CD4-positive, alpha-beta T cell treated with Interferon alpha-2 for 1 hour (primary cell): Measurements from ENCODE around the gene TMEM248.
"Not testable (repeated sequence)": the region's sequence is repeated elsewhere in the genome, so short reads cannot be mapped to it uniquely, and the experiment has no call there.

ENCODE experiments used
- DNase-seq, 2 donors: peaks; one replicate each; pipeline ENCODE4 v3.0.0-alpha.2; 2020 to 2022

TMEM248 gene

DNA sequence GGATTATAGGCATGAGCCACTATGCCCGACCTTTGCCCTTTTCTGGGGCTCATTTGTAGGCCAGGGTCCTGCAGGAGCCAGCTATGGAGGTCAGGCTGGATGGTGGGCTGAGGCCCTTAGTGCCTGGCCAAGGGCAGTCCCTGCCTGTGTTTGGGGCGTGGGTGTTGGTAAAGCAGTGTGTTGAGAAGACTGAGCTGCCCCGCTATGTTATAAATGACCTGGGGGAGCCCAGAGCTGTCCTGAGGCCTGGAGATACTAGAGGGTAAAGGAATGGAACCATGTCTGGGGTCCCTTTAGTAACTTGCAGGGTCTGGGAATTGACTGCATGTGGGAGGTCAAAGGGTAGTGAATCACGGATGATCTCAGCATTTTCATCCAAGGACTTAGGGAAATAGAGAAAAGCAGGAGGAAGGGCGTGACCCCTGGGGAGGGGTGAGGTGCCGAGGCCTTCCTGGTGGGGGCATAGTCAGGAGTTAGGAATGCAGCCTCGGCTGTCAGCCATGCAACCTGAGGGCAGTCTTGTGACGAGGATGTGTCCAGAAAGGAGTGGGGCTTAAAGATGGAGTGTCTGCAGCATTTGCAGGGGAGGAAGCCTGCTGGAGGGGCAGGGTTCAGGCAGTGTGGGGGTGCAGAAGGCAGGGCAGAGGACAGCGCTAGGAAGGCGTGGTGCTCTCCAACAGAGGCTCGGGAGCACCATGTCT, 31.5 kb downstream of the TMEM248 start:
- DNase-seq: no peak

DNA sequence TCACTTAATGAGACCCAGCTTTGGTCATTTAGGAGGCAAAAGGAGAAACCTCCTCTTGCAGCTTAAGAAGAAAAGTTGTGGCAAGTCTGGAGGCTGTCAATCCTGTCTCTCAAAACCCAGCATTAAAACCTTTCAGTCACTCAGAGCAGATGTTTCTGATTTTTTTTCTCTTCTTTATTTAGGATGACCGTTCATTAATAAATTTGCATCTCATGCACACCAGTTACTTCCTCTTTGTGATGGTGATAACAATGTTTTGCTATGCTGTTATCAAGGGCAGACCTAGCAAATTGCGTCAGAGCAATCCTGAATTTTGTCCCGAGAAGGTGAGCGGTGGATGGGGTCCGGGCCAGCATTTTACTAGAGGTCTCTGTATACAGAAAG, 32.0 kb downstream of the TMEM248 start:
- DNase-seq: no peak

DNA sequence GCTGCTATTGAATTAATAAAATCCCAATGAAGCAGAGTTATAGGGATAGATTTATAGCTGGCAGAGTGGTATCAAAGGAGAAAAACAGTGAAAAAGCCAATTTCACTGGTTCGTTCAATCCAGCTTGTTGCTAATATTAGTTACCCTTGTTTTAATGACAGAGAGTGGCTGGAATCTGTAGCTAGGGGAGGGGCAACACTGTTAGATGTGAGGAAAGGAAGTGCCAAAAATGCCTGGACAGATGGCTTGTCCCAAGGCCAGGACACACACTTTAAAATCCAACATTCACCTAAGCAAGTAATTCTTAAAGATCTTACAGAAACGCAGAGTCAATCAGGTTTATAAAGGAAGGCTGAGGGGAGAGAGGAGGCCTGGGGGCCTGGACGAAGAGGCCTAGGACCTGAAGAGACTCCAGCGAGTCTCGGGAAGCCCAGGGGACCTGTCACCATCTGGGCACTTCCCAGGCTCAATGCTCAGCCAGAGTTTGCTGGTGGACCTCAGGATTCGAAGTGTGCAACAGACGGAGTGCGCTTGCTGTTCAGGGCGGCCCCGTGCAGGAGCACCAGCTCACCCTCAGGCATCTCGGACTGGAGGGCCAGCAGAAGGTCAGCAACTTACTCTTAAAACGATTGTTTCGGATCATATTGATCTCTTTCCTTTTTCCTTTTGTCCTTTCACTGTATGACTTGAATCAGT, 36.7 kb downstream of the TMEM248 start:
- no peak for DNase-seq

DNA sequence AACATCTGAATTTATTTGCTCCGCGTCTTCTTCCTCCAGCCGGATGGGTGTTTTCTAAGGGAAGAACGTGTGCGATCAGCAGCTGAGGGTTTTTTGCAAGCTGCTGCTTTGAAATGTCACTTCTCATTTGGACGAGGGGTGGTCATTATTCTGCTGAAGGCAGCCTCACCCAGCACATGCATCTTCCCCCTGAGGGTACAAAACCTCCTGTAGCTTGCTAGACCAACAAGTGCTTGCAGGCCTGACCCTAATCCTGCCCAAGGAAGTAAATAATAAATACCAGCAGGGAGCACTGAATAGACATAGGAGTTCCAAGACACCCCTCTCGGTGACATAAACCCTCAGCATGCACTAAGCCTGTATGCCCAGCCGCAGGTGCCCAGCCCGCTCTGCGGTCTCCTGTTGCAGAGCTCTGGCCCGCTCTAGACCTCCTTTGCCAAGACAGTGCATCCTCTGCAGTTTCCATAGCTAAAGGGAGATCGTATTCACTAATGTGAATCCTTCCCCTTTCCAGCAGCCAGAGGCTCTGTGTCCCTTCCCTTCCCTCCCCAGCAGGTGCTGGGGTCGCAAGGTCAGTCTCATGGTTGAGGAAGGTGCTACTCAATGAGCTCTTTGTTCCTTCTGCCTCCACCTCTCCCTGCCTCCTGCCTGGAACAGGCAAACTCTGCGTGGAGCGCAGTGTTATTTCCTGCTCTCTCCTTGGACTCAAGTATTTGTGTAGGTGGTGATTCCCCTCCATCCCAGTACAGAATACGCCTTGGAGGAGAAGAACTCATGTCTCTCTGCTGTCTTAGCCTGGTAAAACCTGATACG, 37.7 kb downstream of the TMEM248 start:
- no peak for DNase-seq

DNA sequence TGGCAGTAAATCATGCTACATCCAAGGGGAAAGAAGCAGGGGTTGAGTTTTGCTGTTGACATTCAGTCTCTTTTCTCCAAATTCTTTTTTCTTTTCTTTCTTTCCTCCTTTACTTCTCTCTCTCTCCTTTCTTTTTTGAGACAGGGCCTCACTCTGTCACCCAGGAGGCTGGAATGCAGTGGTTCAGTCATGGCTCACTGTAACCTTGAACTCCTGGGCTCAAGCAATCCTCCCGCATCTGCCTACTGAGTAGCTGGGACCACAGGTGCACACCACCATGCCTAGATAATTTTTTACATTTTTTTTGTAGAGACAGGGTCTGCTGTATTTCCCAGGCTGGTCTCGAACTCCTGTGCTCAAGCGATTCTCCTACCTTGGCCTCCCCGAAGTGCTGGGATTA, 39.2 kb downstream of the TMEM248 start:
- DNase-seq: no peak

DNA sequence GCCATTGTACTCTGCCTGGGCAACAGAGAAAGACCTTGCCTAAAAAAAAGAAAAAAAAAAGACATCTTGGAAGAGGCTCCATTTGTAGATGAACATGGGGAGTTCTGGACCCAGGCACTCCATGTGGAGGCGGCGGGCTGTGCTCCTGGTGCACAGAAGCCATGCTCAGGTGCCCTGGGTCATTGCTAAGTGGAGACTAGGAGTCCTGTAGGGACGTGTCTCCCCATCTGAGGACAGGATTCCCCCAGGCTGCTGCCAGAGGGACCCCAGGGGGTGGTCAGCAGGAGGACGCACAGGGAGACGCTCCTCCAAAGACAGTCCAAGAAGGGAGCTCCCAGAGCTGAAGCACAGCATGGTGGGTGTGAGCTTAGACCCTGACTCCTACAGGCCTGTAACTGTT, 40.1 kb downstream of the TMEM248 start:
- DNase-seq: no peak

DNA sequence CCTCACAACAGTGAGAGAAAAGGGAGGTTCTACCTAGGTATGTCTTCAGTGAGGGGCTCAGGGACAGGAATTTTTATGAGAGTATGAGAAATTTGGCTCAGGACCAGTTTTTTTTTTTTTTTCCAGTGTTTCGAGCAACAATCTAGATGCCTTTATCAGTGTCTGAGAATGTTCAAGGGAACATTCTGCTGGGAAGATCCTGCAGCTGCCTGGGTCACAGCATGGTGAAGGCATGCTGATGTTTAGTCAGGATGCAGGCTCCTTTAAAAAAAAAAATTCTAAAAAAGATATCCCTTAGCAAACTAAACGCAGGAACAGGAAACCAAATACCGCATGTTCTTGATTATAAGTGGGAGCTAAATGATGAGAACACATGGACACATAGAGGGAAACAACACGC, 43.4 kb downstream of the TMEM248 start:
- DNase-seq: no peak

DNA sequence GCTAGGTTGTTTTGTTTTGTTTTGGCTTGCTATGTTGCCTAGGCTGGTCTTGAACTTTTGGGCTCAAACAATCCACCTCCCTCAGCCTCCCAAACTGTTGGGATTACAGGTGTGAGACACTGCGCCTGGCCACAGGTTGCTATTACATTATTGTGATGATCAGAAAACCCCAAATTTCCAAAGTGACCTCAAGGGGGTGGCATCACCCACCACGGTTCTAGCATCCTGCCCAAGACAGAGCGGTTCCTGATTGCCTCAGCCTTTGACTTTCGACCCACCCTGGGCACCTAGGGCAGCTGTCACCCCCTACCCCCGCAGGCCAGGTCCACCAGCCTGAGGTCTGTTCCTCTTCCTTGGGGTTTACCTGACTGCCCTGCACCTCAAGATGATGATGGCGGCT, 46.0 kb downstream of the TMEM248 start:
- no peak for DNase-seq

DNA sequence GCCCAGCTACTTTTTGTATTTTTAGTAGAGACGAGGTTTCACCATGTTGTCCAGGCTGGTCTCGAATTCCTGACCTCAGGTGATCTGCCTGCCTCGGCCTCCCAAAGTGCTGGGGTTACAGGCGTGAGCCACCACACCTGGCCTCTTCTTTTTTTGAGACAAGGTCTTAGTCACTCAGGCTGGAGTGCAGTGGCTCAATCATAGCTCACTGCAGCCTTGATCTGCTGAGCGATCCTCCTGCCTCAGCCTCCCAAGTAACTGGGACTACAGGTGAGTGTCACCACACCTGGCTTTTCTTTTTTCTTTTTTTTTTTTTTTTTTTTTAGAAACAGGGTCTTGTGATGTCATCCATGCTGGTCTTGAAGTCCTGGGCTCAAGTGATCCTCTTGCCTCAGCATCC, 48.0 kb downstream of the TMEM248 start:
- DNase-seq: not testable (repeated sequence)

DNA sequence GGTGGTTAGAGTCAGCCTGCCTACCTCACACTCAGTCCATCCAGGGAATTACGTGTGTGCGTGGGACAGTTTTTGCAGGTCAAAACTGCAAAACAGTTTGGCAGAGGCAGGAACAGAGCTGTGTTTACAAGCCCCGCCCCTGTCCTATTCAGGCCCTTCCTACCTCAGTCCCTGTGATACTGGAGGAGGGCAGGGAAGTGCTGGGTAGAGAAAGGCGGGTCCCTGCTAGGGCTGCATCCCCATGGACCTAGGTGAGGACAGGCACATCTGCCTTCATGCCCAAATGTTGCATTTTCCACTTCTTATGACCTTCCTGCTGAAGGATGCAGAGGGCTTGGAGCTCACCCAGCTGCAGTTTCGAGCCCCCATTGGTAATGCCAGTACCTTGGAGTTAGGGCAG, 49.3 kb downstream of the TMEM248 start:
- DNase-seq: no peak

DNA sequence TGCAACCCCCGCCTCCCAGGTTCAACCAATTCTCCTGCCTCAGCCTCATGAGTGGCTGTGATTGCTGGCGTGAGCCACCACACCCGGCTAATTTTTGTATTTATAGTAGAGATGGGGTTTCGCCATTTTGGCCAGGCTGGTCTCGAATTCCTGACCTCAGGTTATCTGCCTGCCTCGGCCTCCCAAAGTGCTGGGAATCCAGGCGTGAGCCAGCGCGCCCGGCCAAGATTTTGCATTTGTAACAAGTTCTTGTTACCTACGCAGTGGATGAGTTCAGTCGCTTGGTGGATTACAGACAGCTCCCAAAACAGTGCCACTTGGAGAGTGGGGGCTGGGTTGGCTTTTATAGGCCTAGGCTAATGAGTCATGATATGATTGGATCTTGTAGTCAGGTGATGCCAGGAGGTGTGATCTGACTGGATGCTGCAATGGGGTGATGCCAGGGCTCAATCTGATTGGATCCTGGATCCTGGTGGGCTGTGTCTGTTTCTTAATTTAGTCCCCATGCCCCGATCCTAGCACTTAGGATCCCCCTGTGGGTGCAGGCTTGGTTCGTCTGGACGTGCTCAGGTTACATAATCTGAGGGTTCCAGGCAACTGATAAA, 54.1 kb downstream of the TMEM248 start:
- no peak for DNase-seq

DNA sequence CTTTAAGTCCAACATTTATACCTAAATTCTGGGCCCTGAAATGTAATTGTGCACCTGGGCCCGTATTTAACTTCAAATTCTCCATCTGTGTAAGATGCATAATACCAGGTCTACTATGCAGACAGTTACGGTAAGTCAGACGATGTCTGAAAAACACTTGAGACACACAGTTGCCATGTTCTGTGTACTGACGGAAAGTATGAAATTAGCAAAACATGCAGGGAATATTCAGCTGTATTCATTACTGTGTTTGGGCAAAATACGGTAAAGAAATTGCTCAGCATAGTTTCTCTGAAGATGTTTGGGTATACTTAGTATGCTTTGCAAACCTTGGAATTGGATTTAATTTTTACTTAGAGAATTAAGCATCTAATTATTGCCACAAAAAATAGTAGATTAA, 57.3 kb downstream of the TMEM248 start:
- DNase-seq: not testable (repeated sequence)

DNA sequence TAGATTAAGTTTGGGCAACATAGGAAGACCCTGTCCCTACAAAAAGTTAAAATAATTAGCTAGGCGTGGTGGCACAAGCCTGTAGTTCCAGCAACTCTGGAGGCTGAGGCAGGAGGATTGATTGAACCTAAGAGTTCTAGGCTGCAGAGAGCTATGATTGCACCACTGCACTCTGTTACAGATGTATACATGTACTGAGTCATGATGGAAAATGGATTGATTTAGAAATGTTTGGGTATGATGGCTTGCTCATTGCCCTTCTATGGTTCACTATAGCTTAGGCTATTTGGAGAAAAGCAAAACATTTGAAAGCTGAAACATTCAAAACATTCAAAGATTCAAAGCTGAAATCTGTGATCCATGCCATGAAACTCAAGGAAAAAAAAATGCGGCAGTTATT, 58.0 kb downstream of the TMEM248 start:
- not testable (repeated sequence) for DNase-seq

DNA sequence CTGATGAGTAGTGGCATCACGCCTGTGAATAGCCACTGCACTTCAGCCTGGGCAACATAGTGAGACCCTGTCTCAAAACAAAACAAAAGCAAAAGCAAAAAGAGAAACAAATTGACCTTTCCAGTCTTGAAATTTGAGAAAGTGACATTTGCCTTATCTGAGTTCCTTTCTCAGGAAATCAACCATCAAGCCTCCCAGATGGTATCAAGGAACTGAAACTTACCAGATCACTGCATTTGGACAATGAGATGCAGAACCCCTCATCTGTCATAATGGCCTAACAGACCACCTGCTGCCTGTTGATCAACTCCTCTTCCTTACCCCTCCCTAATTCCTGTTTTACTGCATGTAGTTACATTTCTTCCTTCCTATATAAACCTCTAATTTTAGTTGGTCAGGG, 59.3 kb downstream of the TMEM248 start:
- DNase-seq: not testable (repeated sequence)

DNA sequence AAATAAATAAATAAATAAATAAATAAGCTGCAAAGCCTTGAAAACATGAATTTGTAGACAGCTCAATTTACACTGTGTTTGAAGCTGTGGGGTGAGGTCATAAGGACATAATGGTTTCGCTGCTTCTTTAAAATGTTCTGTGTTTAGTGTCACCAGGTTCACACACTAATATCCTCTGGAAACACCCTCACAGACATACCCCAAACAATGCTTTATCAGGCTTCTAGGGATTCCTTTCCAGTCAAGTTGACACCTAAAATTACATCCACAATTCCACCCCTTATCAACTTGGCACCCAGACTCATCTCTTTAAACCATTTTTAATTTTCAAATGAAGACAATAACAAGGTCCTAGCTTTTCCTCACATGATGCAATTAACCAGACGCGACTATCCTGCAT, 68.5 kb downstream of the TMEM248 start:
- DNase-seq: not testable (repeated sequence)

DNA sequence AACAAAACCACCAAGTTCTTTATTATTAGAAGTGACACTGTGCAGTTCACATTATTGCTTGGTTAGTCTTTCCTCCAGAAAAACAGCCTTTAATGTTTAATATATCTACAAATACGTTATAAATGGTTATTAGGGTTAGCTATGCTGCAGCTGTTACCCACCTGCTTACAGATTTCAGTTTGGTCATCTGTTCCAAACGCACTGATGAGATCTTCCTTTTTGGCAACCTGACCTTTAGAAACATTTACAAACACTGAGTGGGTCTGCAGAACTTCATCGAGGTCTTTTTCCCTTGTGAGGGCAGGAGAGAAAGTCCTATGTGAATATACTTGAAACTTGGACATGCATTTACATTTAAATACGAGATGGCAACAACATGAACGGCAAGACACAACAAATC, 73.0 kb downstream of the TMEM248 start:
- DNase-seq: not testable (repeated sequence)

DNA sequence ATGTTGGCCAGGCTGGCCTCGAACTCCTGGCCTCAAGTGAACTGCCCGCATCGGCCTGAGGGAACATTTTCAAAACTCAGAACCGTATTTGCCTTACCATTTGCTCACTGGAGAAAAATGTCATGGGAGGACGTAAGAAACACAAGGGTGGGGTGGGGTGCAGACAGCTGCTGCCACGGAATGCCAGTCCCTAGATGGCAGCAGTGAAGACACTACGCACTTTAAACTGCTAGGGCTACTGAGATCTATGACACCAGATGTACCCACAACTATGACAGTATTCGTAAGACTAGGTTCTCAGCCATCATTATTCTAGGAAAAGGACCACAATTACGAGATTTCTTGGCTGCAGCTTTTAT, 73.6 kb downstream of the TMEM248 start:
- peak; percentile 77 to 83 for DNase-seq

DNA sequence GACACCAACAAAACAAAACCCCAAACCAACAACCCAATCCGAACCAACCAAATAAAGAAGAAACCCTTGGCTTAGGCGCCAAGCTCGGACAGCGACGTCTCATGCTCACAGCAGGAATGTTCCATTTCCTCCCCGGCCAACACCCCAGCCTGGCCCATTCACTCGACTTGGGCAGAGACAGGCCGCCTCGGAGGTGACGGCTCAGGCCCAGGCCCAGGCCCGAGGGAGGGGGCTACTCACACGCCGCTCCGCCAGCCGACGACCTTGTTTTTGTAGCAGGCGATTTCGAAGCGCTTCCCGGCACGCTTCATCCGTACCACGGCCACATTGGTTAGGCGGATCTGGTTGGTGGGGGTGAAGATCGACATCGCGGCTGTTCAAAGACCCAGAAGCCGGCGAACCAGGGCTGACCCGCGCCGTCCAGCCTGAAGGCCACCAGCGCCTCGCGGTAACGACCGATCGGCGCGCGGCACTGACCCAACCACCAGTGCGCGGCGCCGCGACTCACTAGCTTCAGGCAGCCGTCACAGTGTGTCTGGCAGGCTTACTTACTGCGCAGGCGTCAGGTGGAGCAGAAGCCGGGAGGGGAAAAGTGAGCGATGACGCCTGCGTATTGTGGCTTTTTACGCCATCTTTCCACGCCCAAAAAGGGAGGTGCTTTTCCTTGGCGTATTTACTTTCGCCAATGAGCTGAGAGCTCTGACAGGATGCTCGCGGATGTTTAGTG, 74.2 kb downstream of the TMEM248 start, which contains the start of gene SBDS:
Gene SBDS (minus strand): TSS at position 537 of the 727 bp plus-strand sequence. CDS start 169 bp downstream, at position 368.
- peak; percentile 98 for DNase-seq

DNA sequence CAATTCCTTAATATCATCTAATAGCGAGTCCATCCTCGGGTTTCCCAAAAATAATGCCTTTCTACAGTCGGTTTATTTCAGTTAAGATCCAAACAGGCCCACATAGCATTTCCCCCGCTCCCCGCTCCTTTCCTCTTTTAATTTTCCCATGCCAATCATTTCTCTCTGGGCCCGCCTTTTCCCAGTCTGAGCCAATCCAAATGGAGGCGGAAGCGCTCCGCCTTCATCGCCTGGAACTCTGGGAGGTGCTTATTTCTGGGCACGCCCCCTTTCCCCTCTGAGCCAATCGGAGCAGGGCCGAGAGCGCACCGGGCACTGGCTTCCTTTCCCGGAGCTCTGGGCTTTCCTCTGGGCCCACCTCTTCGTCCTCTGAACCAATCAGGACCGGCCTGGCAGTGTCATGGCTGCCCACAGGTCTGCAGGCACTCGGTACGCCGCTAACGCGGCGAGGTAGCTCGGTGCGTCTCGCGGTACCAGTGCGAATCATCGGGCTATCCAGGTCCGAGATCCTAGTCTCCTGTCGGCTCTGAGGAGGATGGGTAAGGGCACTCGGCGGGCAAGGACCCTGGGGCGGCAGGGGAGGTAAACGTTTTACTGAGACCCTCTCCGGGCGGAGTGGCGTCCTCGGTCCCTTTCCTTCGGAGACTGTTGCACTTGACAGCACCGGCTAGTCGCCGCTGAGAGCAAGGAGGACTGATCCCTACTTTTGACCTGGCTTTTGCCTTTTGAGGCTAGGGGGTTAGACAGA, 75.6 kb downstream of the TMEM248 start, which contains the start of gene TYW1:
Gene TYW1 (plus strand): TSS at position 390 of the 748 bp plus-strand sequence. CDS start 146 bp downstream, at position 536.
- DNase-seq: peak; percentile 98 to 99

DNA sequence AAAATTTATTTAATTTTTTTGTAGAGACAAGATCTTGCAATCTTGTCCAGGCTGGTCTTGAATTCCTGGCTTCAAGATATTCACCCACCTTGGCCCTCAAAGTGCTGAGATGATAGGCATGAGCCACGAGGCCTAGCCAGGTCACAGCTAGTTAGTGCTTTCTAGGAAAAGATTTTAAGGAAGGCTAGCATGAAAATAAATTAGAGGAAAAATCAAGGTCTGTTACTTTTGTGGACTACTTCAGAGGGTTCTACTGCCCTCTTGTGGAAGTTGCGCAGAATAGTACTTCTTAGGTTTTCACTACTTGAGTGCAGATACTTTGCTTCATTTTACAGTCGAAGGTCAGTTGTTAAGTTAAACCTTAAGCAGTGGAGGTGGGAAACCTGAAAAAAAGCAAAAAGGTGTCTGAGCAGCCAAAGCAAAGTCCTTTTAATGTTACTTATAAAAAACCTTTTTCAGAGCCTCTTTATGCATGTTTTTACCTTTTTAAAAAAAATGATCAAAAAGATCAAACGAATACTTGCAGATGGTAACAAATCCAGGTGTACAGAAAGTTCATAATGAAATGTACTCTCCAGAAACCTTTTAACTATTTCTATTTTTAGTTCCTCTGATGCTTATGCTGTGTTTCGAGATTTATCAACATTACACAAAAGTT, 79.7 kb downstream of the TMEM248 start:
- DNase-seq: peak; percentile 6 to 58

DNA sequence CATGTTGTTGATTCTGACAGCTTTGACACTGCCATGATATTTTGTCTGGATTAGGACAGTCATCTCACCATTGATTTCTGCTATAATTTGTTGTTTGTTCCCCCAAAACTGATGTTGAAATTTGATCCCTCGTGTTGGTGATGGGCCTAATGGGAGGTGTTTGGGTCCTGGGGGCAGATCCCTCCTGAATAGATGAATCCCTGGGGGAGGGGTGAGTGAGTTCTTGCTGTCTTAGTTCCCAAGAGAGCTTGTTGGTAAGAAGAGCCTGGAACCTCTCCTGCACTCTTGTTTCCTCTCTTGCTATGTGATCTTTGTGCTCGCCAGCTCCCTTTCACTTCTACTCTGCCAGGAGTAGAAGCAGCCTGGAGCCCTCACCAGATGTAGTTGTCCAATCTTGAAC, 83.1 kb downstream of the TMEM248 start:
- not testable (repeated sequence) for DNase-seq
